DND-41 (cell line): ENCODE data around the gene GLCCI1.

Experiments
- ATAC-seq: fragments of 200-7000 bp; cut with Tn5 transposase; 3 replicates; pipeline ENCODE4 v1.9.1; 2021; ENCODE audit warnings: low read depth; ENCODE audit not compliant: insufficient read depth
- DNase-seq: peaks from one replicate; pipeline ENCODE4 v3.0.0-alpha.2; 2020
- H2AFZ ChIP-seq: 2 replicates; pipeline ENCODE4 v1.6.0; 2012; ENCODE audit warnings: low read depth, low read length
- H3K27ac ChIP-seq: 2 replicates; pipeline ENCODE4 v1.5.1; 2012; ENCODE audit warnings: low read length, inconsistent platforms
- H3K27me3 ChIP-seq: fragments of 200-600 bp; sonication (generic); 2 replicates; pipeline ENCODE4 v1.6.0; 2012; ENCODE audit warnings: low read length, mild to moderate bottlenecking, inconsistent platforms; ENCODE audit not compliant: insufficient read depth, poor library complexity
- H3K36me3 ChIP-seq: 2 replicates; pipeline ENCODE4 v1.5.1; 2012; ENCODE audit warnings: low read length, inconsistent platforms; ENCODE audit not compliant: insufficient read depth
- H3K4me1 ChIP-seq: 2 replicates; pipeline ENCODE4 v1.5.1; 2012; ENCODE audit warnings: mild to moderate bottlenecking, low read length; ENCODE audit not compliant: insufficient read depth
- H3K4me2 ChIP-seq: 2 replicates; pipeline ENCODE4 v1.6.0; 2012; ENCODE audit warnings: mild to moderate bottlenecking, moderate library complexity, low read length, inconsistent platforms; ENCODE audit not compliant: insufficient read depth
- H3K4me3 ChIP-seq, 2 experiments: fragments of 200-600 bp in 1 of 2; shearing (Covaris generic) in 1 of 2; 2 replicates each; pipeline ENCODE4 v1.5.1; 2012 to 2016; ENCODE audit warnings: inconsistent platforms in 2 of 2, low read length in 2 of 2, mild to moderate bottlenecking in 2 of 2, low read depth in 1 of 2, moderate library complexity in 1 of 2
- H3K79me2 ChIP-seq: 2 replicates; pipeline ENCODE4 v1.6.0; 2012; ENCODE audit warnings: low read length, inconsistent platforms; ENCODE audit not compliant: insufficient read depth
- H3K9ac ChIP-seq: 2 replicates; pipeline ENCODE4 v1.6.0; 2012; ENCODE audit warnings: low read depth, mild to moderate bottlenecking, inconsistent platforms, low read length, moderate library complexity
- H3K9me3 ChIP-seq: 2 replicates; pipeline ENCODE4 v1.5.1; 2012; ENCODE audit warnings: low read length, moderate library complexity, mild to moderate bottlenecking, inconsistent platforms; ENCODE audit not compliant: insufficient read depth, severe bottlenecking
- H4K20me1 ChIP-seq: 2 replicates; pipeline ENCODE4 v1.6.0; 2012; ENCODE audit warnings: low read length; ENCODE audit not compliant: insufficient read depth
- EZH2 ChIP-seq: IDR thresholded peaks from 3 replicates; pipeline ENCODE4 v1.6.1; 2012; ENCODE audit warnings: borderline replicate concordance, low read depth, mild to moderate bottlenecking, moderate library complexity, low read length, inconsistent platforms; ENCODE audit not compliant: severe bottlenecking
- TF ChIP-seq, protein P1 (sequence below): IDR thresholded peaks from 2 replicates; pipeline ENCODE4 v1.5.1; 2012; ENCODE audit warnings: borderline replicate concordance, low read length, moderate library complexity, mild to moderate bottlenecking; ENCODE audit not compliant: poor library complexity, severe bottlenecking; ENCODE audit errors: extremely low read depth

Gene GLCCI1

DNA sequence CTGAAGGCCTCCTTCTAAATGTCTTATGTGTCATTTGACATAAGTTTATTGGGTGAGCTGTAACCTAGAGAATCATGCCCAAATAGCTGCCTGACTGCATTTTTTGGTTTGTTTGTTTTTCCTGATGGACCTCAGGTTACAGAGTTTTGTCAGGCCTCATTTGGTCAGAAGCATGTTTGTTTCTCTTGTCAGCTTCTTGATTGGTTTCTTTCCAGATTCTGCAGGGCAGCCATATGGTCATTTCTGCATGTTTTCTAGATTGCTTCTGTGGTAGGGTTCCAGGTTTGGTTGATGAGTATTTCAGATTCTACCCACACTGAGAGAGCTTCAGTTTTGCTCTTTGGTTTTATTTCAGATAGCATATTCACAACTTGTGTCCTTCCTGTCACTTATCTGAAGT is 28.0 kb downstream of the GLCCI1 start:
- Histone ChIP-seq H3K27ac (no peak overlapping the region), H3K4me3 (no peak overlapping the region), H3K4me1 (no peaks in the 10 kb centered on the region), H4K20me1 (0 out of 2 replicates have a peak, but pooled peaks cover 5% of the 10 kb centered on the region), H3K27me3 (no peaks in the 10 kb centered on the region), H3K36me3 (no peaks in the 10 kb centered on the region; the same call in 1 of the 2 replicates), H2AFZ (no peak overlapping the region), H3K9ac (no peak overlapping the region), H3K9me3 (peaks cover 16% of the 10 kb centered on the region), H3K4me2 (no peak overlapping the region), H3K79me2 (peaks cover 86% of the 10 kb centered on the region)
- no peak for DNase-seq
- no peak for ATAC-seq
- no peak for TF ChIP-seq EZH2
- TF ChIP-seq, protein P1, sequence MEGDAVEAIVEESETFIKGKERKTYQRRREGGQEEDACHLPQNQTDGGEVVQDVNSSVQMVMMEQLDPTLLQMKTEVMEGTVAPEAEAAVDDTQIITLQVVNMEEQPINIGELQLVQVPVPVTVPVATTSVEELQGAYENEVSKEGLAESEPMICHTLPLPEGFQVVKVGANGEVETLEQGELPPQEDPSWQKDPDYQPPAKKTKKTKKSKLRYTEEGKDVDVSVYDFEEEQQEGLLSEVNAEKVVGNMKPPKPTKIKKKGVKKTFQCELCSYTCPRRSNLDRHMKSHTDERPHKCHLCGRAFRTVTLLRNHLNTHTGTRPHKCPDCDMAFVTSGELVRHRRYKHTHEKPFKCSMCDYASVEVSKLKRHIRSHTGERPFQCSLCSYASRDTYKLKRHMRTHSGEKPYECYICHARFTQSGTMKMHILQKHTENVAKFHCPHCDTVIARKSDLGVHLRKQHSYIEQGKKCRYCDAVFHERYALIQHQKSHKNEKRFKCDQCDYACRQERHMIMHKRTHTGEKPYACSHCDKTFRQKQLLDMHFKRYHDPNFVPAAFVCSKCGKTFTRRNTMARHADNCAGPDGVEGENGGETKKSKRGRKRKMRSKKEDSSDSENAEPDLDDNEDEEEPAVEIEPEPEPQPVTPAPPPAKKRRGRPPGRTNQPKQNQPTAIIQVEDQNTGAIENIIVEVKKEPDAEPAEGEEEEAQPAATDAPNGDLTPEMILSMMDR: no peak

- H3K4me1 ChIP-seq: no peaks in the 10 kb centered on the region
- H3K27ac ChIP-seq: no peak overlapping the region
- no peak overlapping the region for H3K4me2 ChIP-seq
- H3K36me3 ChIP-seq: peaks cover 18% of the 10 kb centered on the region; the same call in 1 of the 2 replicates
- H2AFZ ChIP-seq: no peak overlapping the region
- DNase-seq (no peak), ATAC-seq (no peak)
- no peak overlapping the region for H3K4me3 ChIP-seq
- TF ChIP-seq EZH2: no peak
- TF ChIP-seq, protein P1: no peak
- H3K79me2 ChIP-seq: peaks cover 73% of the 10 kb centered on the region
- H3K9me3 ChIP-seq: peaks cover 10% of the 10 kb centered on the region
- no peaks in the 10 kb centered on the region for H3K27me3 ChIP-seq
- H3K9ac ChIP-seq: no peak overlapping the region
- 0 out of 2 replicates have a peak, but pooled peaks cover 5% of the 10 kb centered on the region for H4K20me1 ChIP-seq
Measured at GRCh38 chr7:8000315-8000941, 31.8 kb downstream of the GLCCI1 start.

DNA sequence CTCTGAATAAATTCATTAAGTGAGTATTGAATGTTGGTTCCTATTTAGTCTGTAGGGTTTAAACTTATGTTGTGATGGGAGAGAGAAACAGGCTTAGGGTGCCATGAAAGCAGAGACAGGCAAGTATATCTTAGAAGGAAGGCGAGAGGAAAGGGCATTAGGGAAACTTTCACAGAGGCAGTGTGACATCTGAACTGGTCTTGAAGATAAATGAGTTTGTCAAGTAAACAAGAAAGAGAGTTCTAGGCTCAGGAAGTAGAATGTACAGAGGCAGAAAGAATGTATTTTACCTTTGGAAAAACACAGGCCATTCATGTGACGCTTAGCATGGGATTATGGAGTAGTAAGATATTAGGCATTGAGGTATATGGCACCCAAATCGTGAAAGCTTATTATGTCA is 34.5 kb downstream of the GLCCI1 start:
- Histone ChIP-seq H3K36me3 (peaks cover 40% of the 10 kb centered on the region), H3K27ac (no peak overlapping the region), H3K79me2 (peaks cover 51% of the 10 kb centered on the region), H3K9ac (no peak overlapping the region), H3K27me3 (no peaks in the 10 kb centered on the region), H3K4me2 (no peak overlapping the region), H3K4me3 (no peak overlapping the region), H2AFZ (no peak overlapping the region), H4K20me1 (no peaks in the 10 kb centered on the region), H3K9me3 (peaks cover 10% of the 10 kb centered on the region), H3K4me1 (no peaks in the 10 kb centered on the region)
- DNase-seq (no peak), ATAC-seq (no peak)
- no peak for TF ChIP-seq EZH2
- TF ChIP-seq, protein P1: no peak
